OCI-LY7 (cell line): Measurements from ENCODE around the gene MS4A18.

Source experiments
- CTCF ChIP-seq: fragments of 200-600 bp; sonication (generic); conservative IDR thresholded peaks from 2 replicates; pipeline ENCODE4 v1.5.1; 2014; ENCODE audit warnings: mild to moderate bottlenecking, antibody characterized with exemption, low read length, moderate library complexity, mixed read lengths
- EZH2phosphoT487 ChIP-seq: fragments of 200-600 bp; sonication (generic); IDR thresholded peaks from 2 replicates; pipeline ENCODE4 v1.6.1; 2018; ENCODE audit warnings: low read depth, borderline replicate concordance, mild to moderate bottlenecking, mixed run types, antibody characterized with exemption, low read length, moderate library complexity, mixed read lengths

- TF ChIP-seq EZH2phosphoT487 (no peak), CTCF (no peak)
These were observed 58.0 kb downstream of the MS4A18 start for GRCh38 chr11:60782393-60783140.
